Measurements from ENCODE around the gene GPR161.
"Not testable (repeated sequence)": the region's sequence is repeated elsewhere in the genome, so short reads cannot be mapped to it uniquely, and the experiment has no call there.

The GPR161 gene

GRCh38 chr1:168136709-168137514 lies at the start of gene GPR161:
TSS of gene GPR161 (minus strand) at chr1:168136930. CDS start at chr1:168104850, 32,080 bp downstream.
- DNase-seq (ENCODE audit: low read depth, low spot score): no peak

GRCh38 chr1:168181063-168181720 lies 44.5 kb upstream of the GPR161 start:
- not testable (repeated sequence) for DNase-seq (ENCODE audit: low read depth, low spot score)

GRCh38 chr1:168180148-168180524 lies 43.4 kb upstream of the GPR161 start:
- no peak for DNase-seq (ENCODE audit: low read depth, low spot score)

- DNase-seq (ENCODE audit: low read depth, low spot score): no peak
These were observed 42.9 kb upstream of the GPR161 start for GRCh38 chr1:168179438-168180147.

- DNase-seq (ENCODE audit: low read depth, low spot score): peak; percentile 84
These were observed 42.1 kb upstream of the GPR161 start, which contains the start of gene TIPRL for GRCh38 chr1:168178638-168179437. TSS of gene TIPRL (plus strand) at chr1:168178962. CDS start at chr1:168179078, 116 bp downstream.

GRCh38 chr1:168178227-168178637 lies 41.5 kb upstream of the GPR161 start:
- no peak for DNase-seq (ENCODE audit: low read depth, low spot score)

GRCh38 chr1:168172250-168172915 lies 35.7 kb upstream of the GPR161 start:
- no peak for DNase-seq (ENCODE audit: low read depth, low spot score)

- DNase-seq (ENCODE audit: low read depth, low spot score): no peak
These were observed 34.1 kb upstream of the GPR161 start for GRCh38 chr1:168170564-168171508.

GRCh38 chr1:168167806-168168205 lies 31.1 kb upstream of the GPR161 start:
- no peak for DNase-seq (ENCODE audit: low read depth, low spot score)

- no peak for DNase-seq (ENCODE audit: low read depth, low spot score)
These were observed 28.0 kb upstream of the GPR161 start for GRCh38 chr1:168164771-168165170.

GRCh38 chr1:168163670-168164069 lies 26.9 kb upstream of the GPR161 start:
- no peak for DNase-seq (ENCODE audit: low read depth, low spot score)

- DNase-seq (ENCODE audit: low read depth, low spot score): no peak
These were observed 24.7 kb upstream of the GPR161 start for GRCh38 chr1:168161459-168161858.

GRCh38 chr1:168159979-168160378 lies 23.2 kb upstream of the GPR161 start:
- DNase-seq (ENCODE audit: low read depth, low spot score): no peak

- no peak for DNase-seq (ENCODE audit: low read depth, low spot score)
These were observed 22.5 kb upstream of the GPR161 start for GRCh38 chr1:168159251-168159650.

- DNase-seq (ENCODE audit: low read depth, low spot score): no peak
These were observed 20.9 kb upstream of the GPR161 start for GRCh38 chr1:168157638-168158037.

GRCh38 chr1:168155910-168156309 lies 19.2 kb upstream of the GPR161 start:
- no peak for DNase-seq (ENCODE audit: low read depth, low spot score)

GRCh38 chr1:168154707-168155106 lies 18.0 kb upstream of the GPR161 start:
- DNase-seq (ENCODE audit: low read depth, low spot score): not testable (repeated sequence)

- DNase-seq (ENCODE audit: low read depth, low spot score): no peak
These were observed 15.2 kb upstream of the GPR161 start for GRCh38 chr1:168151935-168152334.

GRCh38 chr1:168150283-168150682 lies 13.6 kb upstream of the GPR161 start:
- no peak for DNase-seq (ENCODE audit: low read depth, low spot score)

GRCh38 chr1:168148916-168149315 lies 12.2 kb upstream of the GPR161 start:
- DNase-seq (ENCODE audit: low read depth, low spot score): no peak

Measured in activated CD4-positive, CD25-positive, alpha-beta regulatory T cell treated with anti-CD3 and anti-CD28 coated beads, Interleukin-2, amount 50 U/mL, for 16 hours (primary cell).